Measurements from ENCODE around the gene MLF2.

DNA sequence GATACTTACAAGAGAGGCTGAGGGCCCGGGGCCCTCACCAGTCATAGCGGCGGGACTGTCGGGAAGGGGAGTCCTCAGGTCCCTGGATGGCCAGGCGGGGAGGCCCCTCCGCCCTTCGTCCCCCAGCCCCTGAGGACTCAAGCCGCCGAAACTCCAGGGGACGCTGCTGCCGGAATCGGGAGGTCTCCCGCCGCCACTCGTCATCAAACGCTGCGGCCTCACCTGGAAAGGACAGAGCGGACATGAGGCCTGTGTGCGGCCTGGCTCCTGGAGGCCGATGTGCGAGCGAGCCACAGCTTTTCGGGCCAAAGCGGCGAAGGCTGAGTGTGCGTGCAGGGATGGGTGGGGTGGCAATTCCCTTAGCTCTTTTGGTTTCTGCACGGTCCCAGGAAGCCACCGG lies 4.2 kb downstream of the MLF2 start:
- TF ChIP-seq, protein P1, sequence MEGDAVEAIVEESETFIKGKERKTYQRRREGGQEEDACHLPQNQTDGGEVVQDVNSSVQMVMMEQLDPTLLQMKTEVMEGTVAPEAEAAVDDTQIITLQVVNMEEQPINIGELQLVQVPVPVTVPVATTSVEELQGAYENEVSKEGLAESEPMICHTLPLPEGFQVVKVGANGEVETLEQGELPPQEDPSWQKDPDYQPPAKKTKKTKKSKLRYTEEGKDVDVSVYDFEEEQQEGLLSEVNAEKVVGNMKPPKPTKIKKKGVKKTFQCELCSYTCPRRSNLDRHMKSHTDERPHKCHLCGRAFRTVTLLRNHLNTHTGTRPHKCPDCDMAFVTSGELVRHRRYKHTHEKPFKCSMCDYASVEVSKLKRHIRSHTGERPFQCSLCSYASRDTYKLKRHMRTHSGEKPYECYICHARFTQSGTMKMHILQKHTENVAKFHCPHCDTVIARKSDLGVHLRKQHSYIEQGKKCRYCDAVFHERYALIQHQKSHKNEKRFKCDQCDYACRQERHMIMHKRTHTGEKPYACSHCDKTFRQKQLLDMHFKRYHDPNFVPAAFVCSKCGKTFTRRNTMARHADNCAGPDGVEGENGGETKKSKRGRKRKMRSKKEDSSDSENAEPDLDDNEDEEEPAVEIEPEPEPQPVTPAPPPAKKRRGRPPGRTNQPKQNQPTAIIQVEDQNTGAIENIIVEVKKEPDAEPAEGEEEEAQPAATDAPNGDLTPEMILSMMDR (IDR thresholded peaks at IDR 0.05 in 2 of 3, conservative IDR thresholded peaks at IDR 0.05 in 1 of 3; ENCODE audit: control insufficient read depth in 2 of 3, extremely low read depth in 1 of 3, insufficient read depth in 1 of 3, low read depth in 3 of 3, low read length in 3 of 3) = no peak
- TF ChIP-seq TBL1XR1 (IDR thresholded peaks at IDR 0.05; ENCODE audit: low read depth, low read length) (no peak), POLR2A (IDR thresholded peaks at IDR 0.05; ENCODE audit: low read depth, low read length) (no peak), ZBED1 (IDR thresholded peaks at IDR 0.05; ENCODE audit: borderline replicate concordance) (no peak), SIX5 (IDR thresholded peaks at IDR 0.05; ENCODE audit: low read depth, low read length, severe bottlenecking) (no peak), FOXM1 (IDR thresholded peaks at IDR 0.05; ENCODE audit: low read depth, low read length) (no peak), NR2C2 (IDR thresholded peaks at IDR 0.05; ENCODE audit: borderline replicate concordance, control insufficient read depth, insufficient read length, low read depth) (no peak), ASH2L (IDR thresholded peaks at IDR 0.05; ENCODE audit: borderline replicate concordance, low read depth) (no peak), BACH1 (IDR thresholded peaks at IDR 0.05; ENCODE audit: borderline replicate concordance) (no peak), HDGF (IDR thresholded peaks at IDR 0.05) (no peak), HDAC2 (IDR thresholded peaks at IDR 0.05) (no peak), TCF12 (IDR thresholded peaks at IDR 0.05; ENCODE audit: low read depth, low read length) (no peak)
- TF ChIP-seq, protein P2, sequence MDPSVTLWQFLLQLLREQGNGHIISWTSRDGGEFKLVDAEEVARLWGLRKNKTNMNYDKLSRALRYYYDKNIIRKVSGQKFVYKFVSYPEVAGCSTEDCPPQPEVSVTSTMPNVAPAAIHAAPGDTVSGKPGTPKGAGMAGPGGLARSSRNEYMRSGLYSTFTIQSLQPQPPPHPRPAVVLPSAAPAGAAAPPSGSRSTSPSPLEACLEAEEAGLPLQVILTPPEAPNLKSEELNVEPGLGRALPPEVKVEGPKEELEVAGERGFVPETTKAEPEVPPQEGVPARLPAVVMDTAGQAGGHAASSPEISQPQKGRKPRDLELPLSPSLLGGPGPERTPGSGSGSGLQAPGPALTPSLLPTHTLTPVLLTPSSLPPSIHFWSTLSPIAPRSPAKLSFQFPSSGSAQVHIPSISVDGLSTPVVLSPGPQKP (IDR thresholded peaks at IDR 0.05; ENCODE audit: low read depth, low read length) = no peak
- TF ChIP-seq, protein P3, sequence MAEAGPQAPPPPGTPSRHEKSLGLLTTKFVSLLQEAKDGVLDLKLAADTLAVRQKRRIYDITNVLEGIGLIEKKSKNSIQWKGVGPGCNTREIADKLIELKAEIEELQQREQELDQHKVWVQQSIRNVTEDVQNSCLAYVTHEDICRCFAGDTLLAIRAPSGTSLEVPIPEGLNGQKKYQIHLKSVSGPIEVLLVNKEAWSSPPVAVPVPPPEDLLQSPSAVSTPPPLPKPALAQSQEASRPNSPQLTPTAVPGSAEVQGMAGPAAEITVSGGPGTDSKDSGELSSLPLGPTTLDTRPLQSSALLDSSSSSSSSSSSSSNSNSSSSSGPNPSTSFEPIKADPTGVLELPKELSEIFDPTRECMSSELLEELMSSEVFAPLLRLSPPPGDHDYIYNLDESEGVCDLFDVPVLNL (IDR thresholded peaks at IDR 0.05; ENCODE audit: low read depth, low read length) = no peak

Measured in GM12878 (cell line).